ENCODE data around the gene SLC1A2.

Gene SLC1A2

GRCh38 chr11:35330156-35330889 lies 89.0 kb downstream of the SLC1A2 start:
- TF ChIP-seq SNAI2 (CRISPR knock-in tag; IDR thresholded peaks at IDR 0.05) = no peak
- no peak for TF ChIP-seq ZFP30 (CRISPR knock-in tag; IDR thresholded peaks at IDR 0.05)
- no peak for TF ChIP-seq ZNF565 (CRISPR knock-in tag; conservative IDR thresholded peaks at IDR 0.05; ENCODE audit: low read depth)
- TF ChIP-seq RARB (CRISPR knock-in tag; IDR thresholded peaks at IDR 0.05) = no peak
- no peak for ATAC-seq

GRCh38 chr11:35327829-35328228 lies 91.5 kb downstream of the SLC1A2 start:
- TF ChIP-seq ZNF565 (CRISPR knock-in tag; conservative IDR thresholded peaks at IDR 0.05; ENCODE audit: low read depth) (no peak), PATZ1 (CRISPR knock-in tag; IDR thresholded peaks at IDR 0.05; ENCODE audit: borderline replicate concordance) (no peak), ESRRG (CRISPR knock-in tag; IDR thresholded peaks at IDR 0.05) (no peak), OSR1 (CRISPR knock-in tag; IDR thresholded peaks at IDR 0.05) (no peak), CSDC2 (CRISPR knock-in tag; IDR thresholded peaks at IDR 0.05) (no peak), TOX (CRISPR knock-in tag; IDR thresholded peaks at IDR 0.05; ENCODE audit: borderline replicate concordance) (no peak), ZNF8 (CRISPR knock-in tag; IDR thresholded peaks at IDR 0.05) (no peak), RARB (CRISPR knock-in tag; IDR thresholded peaks at IDR 0.05) (no peak), TSHZ2 (CRISPR knock-in tag; IDR thresholded peaks at IDR 0.05) (no peak), BACH2 (CRISPR knock-in tag; IDR thresholded peaks at IDR 0.05; ENCODE audit: borderline replicate concordance) (no peak), PPARA (CRISPR knock-in tag; IDR thresholded peaks at IDR 0.05; ENCODE audit: borderline replicate concordance) (no peak), SNAI2 (CRISPR knock-in tag; IDR thresholded peaks at IDR 0.05) (no peak), ZNF70 (CRISPR knock-in tag; IDR thresholded peaks at IDR 0.05) (no peak), TCF4 (CRISPR knock-in tag; IDR thresholded peaks at IDR 0.05; ENCODE audit: borderline replicate concordance) (no peak)
- ATAC-seq = no peak

GRCh38 chr11:35326266-35326879 lies 93.0 kb downstream of the SLC1A2 start:
- TF ChIP-seq ESRRG (CRISPR knock-in tag; IDR thresholded peaks at IDR 0.05) (no peak), CSDC2 (CRISPR knock-in tag; IDR thresholded peaks at IDR 0.05) (no peak)

GRCh38 chr11:35324981-35325380 lies 94.4 kb downstream of the SLC1A2 start:
- peak; percentile 27; the same call in 1 of the 3 replicates for ATAC-seq
- TF ChIP-seq CREB5 (CRISPR knock-in tag; IDR thresholded peaks at IDR 0.05; ENCODE audit: low read depth) (no peak), TOX (CRISPR knock-in tag; IDR thresholded peaks at IDR 0.05; ENCODE audit: borderline replicate concordance) (no peak), ISL1 (CRISPR knock-in tag; IDR thresholded peaks at IDR 0.05) (no peak), TCF4 (CRISPR knock-in tag; IDR thresholded peaks at IDR 0.05; ENCODE audit: borderline replicate concordance) (no peak), ARNTL (CRISPR knock-in tag; IDR thresholded peaks at IDR 0.05; ENCODE audit: borderline replicate concordance, low read depth) (no peak), PATZ1 (CRISPR knock-in tag; IDR thresholded peaks at IDR 0.05; ENCODE audit: borderline replicate concordance) (no peak), ZNF565 (CRISPR knock-in tag; conservative IDR thresholded peaks at IDR 0.05; ENCODE audit: low read depth) (no peak), ZC3H10 (CRISPR knock-in tag; IDR thresholded peaks at IDR 0.05) (no peak), ZNF8 (CRISPR knock-in tag; IDR thresholded peaks at IDR 0.05) (no peak), CSDC2 (CRISPR knock-in tag; IDR thresholded peaks at IDR 0.05) (no peak), ZFP3 (CRISPR knock-in tag; IDR thresholded peaks at IDR 0.05) (no peak), CSRNP3 (CRISPR knock-in tag; IDR thresholded peaks at IDR 0.05) (no peak), SNAI2 (CRISPR knock-in tag; IDR thresholded peaks at IDR 0.05) (no peak), BACH2 (CRISPR knock-in tag; IDR thresholded peaks at IDR 0.05; ENCODE audit: borderline replicate concordance) (no peak)

More at GRCh38 chr11:35326266-35326879, 93.0 kb downstream of the SLC1A2 start:
- ATAC-seq = no peak

All from SK-N-SH treated with all-trans-retinoic acid at 6 μM for 48 hours (cell line).